A549 (cell line): ENCODE data around the gene PPP5C.

Experiments used
- CBX8 ChIP-seq: fragments of 200-600 bp; sonication (generic); IDR thresholded peaks from 2 replicates; pipeline ENCODE4 v1.6.1; 2016
- EP300 ChIP-seq, 2 experiments: fragments of >200 bp; sonication (Bioruptor Twin); formaldehyde crosslinking; IDR thresholded peaks; 2 replicates in 1 of 2; 3 replicates in 1 of 2; pipeline ENCODE4 v1.6.1; 2016 to 2017
- ESRRA ChIP-seq: fragments of 150-350 bp; IDR thresholded peaks from 2 replicates; pipeline ENCODE4 v1.6.1; 2014; ENCODE audit warnings: mild to moderate bottlenecking, low read length, borderline replicate concordance
- FOSL2 ChIP-seq, 2 experiments: fragments of 450-650 bp in 1 of 2; fragments of >200 bp in 1 of 2; sonication (Bioruptor Twin) in 1 of 2; formaldehyde crosslinking; IDR thresholded peaks; 2 replicates each; pipeline versions ENCODE4 v1.5.0 to v1.6.1; 2016 to 2020; ENCODE audit warnings: mild to moderate bottlenecking in 1 of 2, moderate library complexity in 1 of 2
- MYC ChIP-seq: IDR thresholded peaks from 2 replicates; pipeline ENCODE4 v1.6.1; 2012; ENCODE audit warnings: mild to moderate bottlenecking, inconsistent platforms, low read length, improper control_type of control experiment, borderline replicate concordance
- NFE2L2 ChIP-seq: fragments of 150-350 bp; conservative IDR thresholded peaks from 2 replicates; pipeline ENCODE4 v1.6.1; 2014; ENCODE audit warnings: low read length
- POLR2A ChIP-seq: IDR thresholded peaks from 2 replicates; pipeline ENCODE4 v1.6.1; 2012; ENCODE audit warnings: mild to moderate bottlenecking, low read length
- POLR2AphosphoS2 ChIP-seq: conservative IDR thresholded peaks from 2 replicates; pipeline ENCODE4 v1.6.1; 2012; ENCODE audit warnings: low read length, improper control_type of control experiment, inconsistent platforms
- RAD21 ChIP-seq, 2 experiments: fragments of >200 bp in 1 of 2; sonication (Bioruptor Twin) in 1 of 2; formaldehyde crosslinking in 1 of 2; IDR thresholded peaks in 1 of 2; conservative IDR thresholded peaks in 1 of 2; 2 replicates in 1 of 2; 3 replicates in 1 of 2; pipeline ENCODE4 v1.6.1; 2012 to 2018; ENCODE audit warnings: inconsistent platforms in 1 of 2
- RFX5 ChIP-seq: fragments of 450-650 bp; IDR thresholded peaks from 2 replicates; pipeline ENCODE4 v1.7.1; 2014; ENCODE audit warnings: antibody characterized with exemption, mild to moderate bottlenecking, moderate library complexity
- TF ChIP-seq, protein P1 (sequence below): fragments of >200 bp; sonication (Bioruptor Twin); formaldehyde crosslinking; IDR thresholded peaks from 3 replicates; pipeline ENCODE4 v1.5.1; 2016
- TF ChIP-seq, protein P2 (sequence below): IDR thresholded peaks from 2 replicates; pipeline ENCODE4 v1.6.1; 2012

DNA sequence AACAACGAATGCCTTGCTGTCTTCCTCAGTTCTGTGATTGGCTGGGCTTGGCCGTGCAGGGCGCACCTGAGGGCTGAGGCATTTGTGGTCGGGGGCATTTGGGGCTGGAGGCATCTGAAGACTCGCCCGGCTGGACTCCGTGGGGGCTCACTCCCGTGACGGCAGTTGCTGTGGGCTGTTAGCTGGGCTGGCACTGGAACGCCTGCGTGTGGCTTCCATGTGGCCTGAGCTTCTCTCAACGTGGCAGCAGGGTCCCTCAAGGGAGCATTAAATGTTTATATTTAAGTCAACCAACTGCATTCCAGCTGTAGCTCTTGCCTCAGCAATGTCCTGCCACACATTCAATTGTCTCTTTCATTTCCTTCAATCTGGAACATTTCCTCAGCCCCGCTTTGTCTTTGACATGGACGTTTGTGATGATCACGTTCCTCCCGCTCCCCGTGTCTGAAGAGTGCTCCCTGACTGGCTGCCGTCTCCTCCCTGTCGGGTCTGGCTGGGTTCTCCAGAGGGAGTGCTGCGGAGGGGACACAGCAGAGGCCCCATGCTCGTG is 45.4 kb downstream of the PPP5C start:
- TF ChIP-seq, protein P1, sequence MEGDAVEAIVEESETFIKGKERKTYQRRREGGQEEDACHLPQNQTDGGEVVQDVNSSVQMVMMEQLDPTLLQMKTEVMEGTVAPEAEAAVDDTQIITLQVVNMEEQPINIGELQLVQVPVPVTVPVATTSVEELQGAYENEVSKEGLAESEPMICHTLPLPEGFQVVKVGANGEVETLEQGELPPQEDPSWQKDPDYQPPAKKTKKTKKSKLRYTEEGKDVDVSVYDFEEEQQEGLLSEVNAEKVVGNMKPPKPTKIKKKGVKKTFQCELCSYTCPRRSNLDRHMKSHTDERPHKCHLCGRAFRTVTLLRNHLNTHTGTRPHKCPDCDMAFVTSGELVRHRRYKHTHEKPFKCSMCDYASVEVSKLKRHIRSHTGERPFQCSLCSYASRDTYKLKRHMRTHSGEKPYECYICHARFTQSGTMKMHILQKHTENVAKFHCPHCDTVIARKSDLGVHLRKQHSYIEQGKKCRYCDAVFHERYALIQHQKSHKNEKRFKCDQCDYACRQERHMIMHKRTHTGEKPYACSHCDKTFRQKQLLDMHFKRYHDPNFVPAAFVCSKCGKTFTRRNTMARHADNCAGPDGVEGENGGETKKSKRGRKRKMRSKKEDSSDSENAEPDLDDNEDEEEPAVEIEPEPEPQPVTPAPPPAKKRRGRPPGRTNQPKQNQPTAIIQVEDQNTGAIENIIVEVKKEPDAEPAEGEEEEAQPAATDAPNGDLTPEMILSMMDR, result no peak
- TF ChIP-seq FOSL2 (IDR thresholded peaks at IDR 0.05) (no peak), FOSL2 (CRISPR knock-in tag; IDR thresholded peaks at IDR 0.05) (no peak), MYC (no peak), RFX5 (no peak), RAD21 (conservative IDR thresholded peaks at IDR 0.05 in 1 of 2, IDR thresholded peaks at IDR 0.05 in 1 of 2) (no peak), EP300 (IDR thresholded peaks at IDR 0.05) (no peak), POLR2A (no peak), NFE2L2 (no peak), ESRRA (no peak), CBX8 (no peak), POLR2AphosphoS2 (0 out of 2 replicates have a peak, but pooled peaks have one; percentile 41)
- TF ChIP-seq, protein P2, sequence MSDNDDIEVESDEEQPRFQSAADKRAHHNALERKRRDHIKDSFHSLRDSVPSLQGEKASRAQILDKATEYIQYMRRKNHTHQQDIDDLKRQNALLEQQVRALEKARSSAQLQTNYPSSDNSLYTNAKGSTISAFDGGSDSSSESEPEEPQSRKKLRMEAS, result no peak
